Measurements from ENCODE around the gene INPP1. TPM values are rescaled to one million over a fixed set of nuclear protein-coding genes. Genes with fewer than 3 reads are reported as not detected.

The INPP1 gene
- total RNA-seq, 1 experiment from 2014 or later, result 2.3 TPM

DNA sequence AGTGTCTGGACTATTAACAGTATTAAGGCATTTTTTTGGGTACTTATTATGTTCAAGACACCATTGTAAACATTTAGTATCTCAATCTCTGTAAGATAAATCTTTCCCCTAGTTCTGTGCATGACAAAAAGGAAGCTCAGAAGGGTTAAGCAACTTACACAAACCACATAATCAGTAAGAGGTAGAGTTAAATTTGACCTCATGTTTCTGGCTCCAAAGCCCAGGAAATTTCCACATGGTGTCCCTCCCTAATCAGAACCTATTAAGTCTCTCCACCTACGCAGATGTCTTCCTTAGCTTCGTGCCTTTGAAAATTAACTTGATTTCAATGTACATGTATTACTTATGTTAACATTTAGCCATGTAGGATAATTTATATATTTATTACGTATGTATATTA is 66.8 kb downstream of the INPP1 start:
- ATAC-seq, result no peak
- Mint-ChIP-seq H3K36me3 (no peaks in the 10 kb centered on the region), H3K27ac (no peak overlapping the region), H3K4me3 (0 out of 2 replicates have a peak overlapping the region, but pooled peaks have one; percentile 73), H3K27me3 (ENCODE audit: low read depth) (peaks cover 19% of the 10 kb centered on the region), H3K4me1 (peaks cover 31% of the 10 kb centered on the region), H3K9me3 (no peaks in the 10 kb centered on the region)
- no peak for DNase-seq (ENCODE audit: low spot score)
- TF ChIP-seq, protein P1, sequence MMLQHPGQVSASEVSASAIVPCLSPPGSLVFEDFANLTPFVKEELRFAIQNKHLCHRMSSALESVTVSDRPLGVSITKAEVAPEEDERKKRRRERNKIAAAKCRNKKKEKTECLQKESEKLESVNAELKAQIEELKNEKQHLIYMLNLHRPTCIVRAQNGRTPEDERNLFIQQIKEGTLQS (CRISPR knock-in tag; conservative IDR thresholded peaks at IDR 0.05), result no peak
- no peak for TF ChIP-seq CREB1 (CRISPR knock-in tag; IDR thresholded peaks at IDR 0.05)
- TF ChIP-seq NFE2L1 (CRISPR knock-in tag; IDR thresholded peaks at IDR 0.05), result no peak
- TF ChIP-seq, protein P2, sequence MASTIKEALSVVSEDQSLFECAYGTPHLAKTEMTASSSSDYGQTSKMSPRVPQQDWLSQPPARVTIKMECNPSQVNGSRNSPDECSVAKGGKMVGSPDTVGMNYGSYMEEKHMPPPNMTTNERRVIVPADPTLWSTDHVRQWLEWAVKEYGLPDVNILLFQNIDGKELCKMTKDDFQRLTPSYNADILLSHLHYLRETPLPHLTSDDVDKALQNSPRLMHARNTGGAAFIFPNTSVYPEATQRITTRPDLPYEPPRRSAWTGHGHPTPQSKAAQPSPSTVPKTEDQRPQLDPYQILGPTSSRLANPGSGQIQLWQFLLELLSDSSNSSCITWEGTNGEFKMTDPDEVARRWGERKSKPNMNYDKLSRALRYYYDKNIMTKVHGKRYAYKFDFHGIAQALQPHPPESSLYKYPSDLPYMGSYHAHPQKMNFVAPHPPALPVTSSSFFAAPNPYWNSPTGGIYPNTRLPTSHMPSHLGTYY (CRISPR knock-in tag; IDR thresholded peaks at IDR 0.05), result no peak
- no peak for TF ChIP-seq NFATC4 (CRISPR knock-in tag; IDR thresholded peaks at IDR 0.05)
- TF ChIP-seq MYBL2 (CRISPR knock-in tag; IDR thresholded peaks at IDR 0.05), result no peak
- TF ChIP-seq ZBTB21 (CRISPR knock-in tag; IDR thresholded peaks at IDR 0.05; ENCODE audit: borderline replicate concordance), result no peak
- TF ChIP-seq, protein P3, sequence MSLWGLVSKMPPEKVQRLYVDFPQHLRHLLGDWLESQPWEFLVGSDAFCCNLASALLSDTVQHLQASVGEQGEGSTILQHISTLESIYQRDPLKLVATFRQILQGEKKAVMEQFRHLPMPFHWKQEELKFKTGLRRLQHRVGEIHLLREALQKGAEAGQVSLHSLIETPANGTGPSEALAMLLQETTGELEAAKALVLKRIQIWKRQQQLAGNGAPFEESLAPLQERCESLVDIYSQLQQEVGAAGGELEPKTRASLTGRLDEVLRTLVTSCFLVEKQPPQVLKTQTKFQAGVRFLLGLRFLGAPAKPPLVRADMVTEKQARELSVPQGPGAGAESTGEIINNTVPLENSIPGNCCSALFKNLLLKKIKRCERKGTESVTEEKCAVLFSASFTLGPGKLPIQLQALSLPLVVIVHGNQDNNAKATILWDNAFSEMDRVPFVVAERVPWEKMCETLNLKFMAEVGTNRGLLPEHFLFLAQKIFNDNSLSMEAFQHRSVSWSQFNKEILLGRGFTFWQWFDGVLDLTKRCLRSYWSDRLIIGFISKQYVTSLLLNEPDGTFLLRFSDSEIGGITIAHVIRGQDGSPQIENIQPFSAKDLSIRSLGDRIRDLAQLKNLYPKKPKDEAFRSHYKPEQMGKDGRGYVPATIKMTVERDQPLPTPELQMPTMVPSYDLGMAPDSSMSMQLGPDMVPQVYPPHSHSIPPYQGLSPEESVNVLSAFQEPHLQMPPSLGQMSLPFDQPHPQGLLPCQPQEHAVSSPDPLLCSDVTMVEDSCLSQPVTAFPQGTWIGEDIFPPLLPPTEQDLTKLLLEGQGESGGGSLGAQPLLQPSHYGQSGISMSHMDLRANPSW (CRISPR knock-in tag; conservative IDR thresholded peaks at IDR 0.05; ENCODE audit: low read depth), result no peak
- TF ChIP-seq ZNF121 (CRISPR knock-in tag; IDR thresholded peaks at IDR 0.05), result no peak
- TF ChIP-seq FOXK1 (CRISPR knock-in tag; IDR thresholded peaks at IDR 0.05), result no peak
- POLR2A ChIA-PET, result no interaction called here
- CTCF ChIA-PET, result no interaction called here

DNA sequence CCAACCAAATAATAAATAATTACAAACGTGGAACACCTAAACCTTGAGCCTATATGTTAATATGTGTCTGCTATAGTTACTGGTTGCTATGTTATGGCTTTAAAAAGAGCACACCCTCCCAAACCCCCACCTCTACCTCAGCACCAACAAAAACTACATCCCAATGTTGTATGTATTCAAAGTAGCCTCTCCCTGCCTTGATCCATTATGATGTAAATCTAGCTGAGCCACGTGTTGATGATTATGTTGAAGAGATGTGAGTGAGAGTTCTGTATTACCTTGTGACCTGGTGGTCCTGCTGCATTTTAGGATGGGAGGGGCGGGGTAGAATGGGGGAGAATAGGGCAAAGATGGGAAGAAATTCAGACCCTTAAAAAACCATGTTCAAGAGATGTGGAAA is 69.6 kb downstream of the INPP1 start:
- ChIA-PET CTCF (no interaction called here), POLR2A (no interaction called here)
- TF ChIP-seq, protein P4, sequence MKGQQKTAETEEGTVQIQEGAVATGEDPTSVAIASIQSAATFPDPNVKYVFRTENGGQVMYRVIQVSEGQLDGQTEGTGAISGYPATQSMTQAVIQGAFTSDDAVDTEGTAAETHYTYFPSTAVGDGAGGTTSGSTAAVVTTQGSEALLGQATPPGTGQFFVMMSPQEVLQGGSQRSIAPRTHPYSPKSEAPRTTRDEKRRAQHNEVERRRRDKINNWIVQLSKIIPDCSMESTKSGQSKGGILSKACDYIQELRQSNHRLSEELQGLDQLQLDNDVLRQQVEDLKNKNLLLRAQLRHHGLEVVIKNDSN (CRISPR knock-in tag; IDR thresholded peaks at IDR 0.05), result peak; percentile 49; the same call in 1 of the 2 replicates
- TF ChIP-seq, protein P5, sequence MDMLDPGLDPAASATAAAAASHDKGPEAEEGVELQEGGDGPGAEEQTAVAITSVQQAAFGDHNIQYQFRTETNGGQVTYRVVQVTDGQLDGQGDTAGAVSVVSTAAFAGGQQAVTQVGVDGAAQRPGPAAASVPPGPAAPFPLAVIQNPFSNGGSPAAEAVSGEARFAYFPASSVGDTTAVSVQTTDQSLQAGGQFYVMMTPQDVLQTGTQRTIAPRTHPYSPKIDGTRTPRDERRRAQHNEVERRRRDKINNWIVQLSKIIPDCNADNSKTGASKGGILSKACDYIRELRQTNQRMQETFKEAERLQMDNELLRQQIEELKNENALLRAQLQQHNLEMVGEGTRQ (CRISPR knock-in tag; IDR thresholded peaks at IDR 0.05), result peak; percentile 58; the same call in 1 of the 2 replicates
- no peak for TF ChIP-seq SP1 (CRISPR knock-in tag; conservative IDR thresholded peaks at IDR 0.05)
- Mint-ChIP-seq H3K36me3 (no peaks in the 10 kb centered on the region), H3K27ac (no peak overlapping the region), H3K4me1 (peaks cover 31% of the 10 kb centered on the region), H3K9me3 (no peaks in the 10 kb centered on the region), H3K4me3 (no peak overlapping the region), H3K27me3 (ENCODE audit: low read depth) (peaks cover 19% of the 10 kb centered on the region)
- DNase-seq (ENCODE audit: low spot score), result no peak
- ATAC-seq, result peak; percentile 9; the same call in 1 of the 2 replicates

DNA sequence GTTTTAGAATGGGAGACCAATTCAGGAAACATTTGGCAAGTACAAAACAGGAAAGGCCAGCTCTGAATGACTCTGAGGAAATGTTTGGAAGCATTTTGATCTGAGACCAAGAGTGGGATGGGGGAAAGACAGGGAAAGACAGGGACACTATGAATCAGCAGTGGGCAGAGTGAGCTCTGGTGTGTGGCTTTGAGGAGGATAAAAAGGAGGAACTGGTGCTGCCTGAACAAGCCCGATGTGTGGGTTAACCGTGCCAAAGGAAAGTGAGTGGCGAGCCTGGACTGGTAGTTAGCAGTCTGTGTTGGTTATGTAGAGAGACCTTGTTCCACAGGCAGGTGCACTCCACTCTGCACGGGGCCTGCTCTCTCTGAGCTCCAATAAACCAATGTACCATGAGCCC is 70.0 kb downstream of the INPP1 start:
- H3K27me3 Mint-ChIP-seq (ENCODE audit: low read depth), result peaks cover 19% of the 10 kb centered on the region
- ATAC-seq, result 0 out of 2 replicates have a peak, but pooled peaks have one; percentile 14
- no peaks in the 10 kb centered on the region for H3K9me3 Mint-ChIP-seq
- ChIA-PET POLR2A (no interaction called here), CTCF (no interaction called here)
- no peaks in the 10 kb centered on the region for H3K36me3 Mint-ChIP-seq
- peak overlapping the region; percentile 7; the same call in 1 of the 2 replicates for H3K27ac Mint-ChIP-seq
- no peak overlapping the region for H3K4me3 Mint-ChIP-seq
- DNase-seq (ENCODE audit: low spot score), result no peak
- peaks cover 31% of the 10 kb centered on the region for H3K4me1 Mint-ChIP-seq
- TF ChIP-seq, protein P4 (CRISPR knock-in tag; IDR thresholded peaks at IDR 0.05), result no peak
- TF ChIP-seq, protein P6, sequence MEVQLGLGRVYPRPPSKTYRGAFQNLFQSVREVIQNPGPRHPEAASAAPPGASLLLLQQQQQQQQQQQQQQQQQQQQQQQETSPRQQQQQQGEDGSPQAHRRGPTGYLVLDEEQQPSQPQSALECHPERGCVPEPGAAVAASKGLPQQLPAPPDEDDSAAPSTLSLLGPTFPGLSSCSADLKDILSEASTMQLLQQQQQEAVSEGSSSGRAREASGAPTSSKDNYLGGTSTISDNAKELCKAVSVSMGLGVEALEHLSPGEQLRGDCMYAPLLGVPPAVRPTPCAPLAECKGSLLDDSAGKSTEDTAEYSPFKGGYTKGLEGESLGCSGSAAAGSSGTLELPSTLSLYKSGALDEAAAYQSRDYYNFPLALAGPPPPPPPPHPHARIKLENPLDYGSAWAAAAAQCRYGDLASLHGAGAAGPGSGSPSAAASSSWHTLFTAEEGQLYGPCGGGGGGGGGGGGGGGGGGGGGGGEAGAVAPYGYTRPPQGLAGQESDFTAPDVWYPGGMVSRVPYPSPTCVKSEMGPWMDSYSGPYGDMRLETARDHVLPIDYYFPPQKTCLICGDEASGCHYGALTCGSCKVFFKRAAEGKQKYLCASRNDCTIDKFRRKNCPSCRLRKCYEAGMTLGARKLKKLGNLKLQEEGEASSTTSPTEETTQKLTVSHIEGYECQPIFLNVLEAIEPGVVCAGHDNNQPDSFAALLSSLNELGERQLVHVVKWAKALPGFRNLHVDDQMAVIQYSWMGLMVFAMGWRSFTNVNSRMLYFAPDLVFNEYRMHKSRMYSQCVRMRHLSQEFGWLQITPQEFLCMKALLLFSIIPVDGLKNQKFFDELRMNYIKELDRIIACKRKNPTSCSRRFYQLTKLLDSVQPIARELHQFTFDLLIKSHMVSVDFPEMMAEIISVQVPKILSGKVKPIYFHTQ (CRISPR knock-in tag; IDR thresholded peaks at IDR 0.05), result no peak
- TF ChIP-seq ZNF423 (CRISPR knock-in tag; IDR thresholded peaks at IDR 0.05) (no peak), NR3C1 (CRISPR knock-in tag; conservative IDR thresholded peaks at IDR 0.05; ENCODE audit: low read depth) (no peak)
- TF ChIP-seq, protein P7, sequence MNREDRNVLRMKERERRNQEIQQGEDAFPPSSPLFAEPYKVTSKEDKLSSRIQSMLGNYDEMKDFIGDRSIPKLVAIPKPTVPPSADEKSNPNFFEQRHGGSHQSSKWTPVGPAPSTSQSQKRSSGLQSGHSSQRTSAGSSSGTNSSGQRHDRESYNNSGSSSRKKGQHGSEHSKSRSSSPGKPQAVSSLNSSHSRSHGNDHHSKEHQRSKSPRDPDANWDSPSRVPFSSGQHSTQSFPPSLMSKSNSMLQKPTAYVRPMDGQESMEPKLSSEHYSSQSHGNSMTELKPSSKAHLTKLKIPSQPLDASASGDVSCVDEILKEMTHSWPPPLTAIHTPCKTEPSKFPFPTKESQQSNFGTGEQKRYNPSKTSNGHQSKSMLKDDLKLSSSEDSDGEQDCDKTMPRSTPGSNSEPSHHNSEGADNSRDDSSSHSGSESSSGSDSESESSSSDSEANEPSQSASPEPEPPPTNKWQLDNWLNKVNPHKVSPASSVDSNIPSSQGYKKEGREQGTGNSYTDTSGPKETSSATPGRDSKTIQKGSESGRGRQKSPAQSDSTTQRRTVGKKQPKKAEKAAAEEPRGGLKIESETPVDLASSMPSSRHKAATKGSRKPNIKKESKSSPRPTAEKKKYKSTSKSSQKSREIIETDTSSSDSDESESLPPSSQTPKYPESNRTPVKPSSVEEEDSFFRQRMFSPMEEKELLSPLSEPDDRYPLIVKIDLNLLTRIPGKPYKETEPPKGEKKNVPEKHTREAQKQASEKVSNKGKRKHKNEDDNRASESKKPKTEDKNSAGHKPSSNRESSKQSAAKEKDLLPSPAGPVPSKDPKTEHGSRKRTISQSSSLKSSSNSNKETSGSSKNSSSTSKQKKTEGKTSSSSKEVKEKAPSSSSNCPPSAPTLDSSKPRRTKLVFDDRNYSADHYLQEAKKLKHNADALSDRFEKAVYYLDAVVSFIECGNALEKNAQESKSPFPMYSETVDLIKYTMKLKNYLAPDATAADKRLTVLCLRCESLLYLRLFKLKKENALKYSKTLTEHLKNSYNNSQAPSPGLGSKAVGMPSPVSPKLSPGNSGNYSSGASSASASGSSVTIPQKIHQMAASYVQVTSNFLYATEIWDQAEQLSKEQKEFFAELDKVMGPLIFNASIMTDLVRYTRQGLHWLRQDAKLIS (CRISPR knock-in tag; IDR thresholded peaks at IDR 0.05; ENCODE audit: borderline replicate concordance), result no peak

Data from WTC11 (cell line).